ENCODE data around the gene TSPAN9.

TSPAN9 gene

GRCh38 chr12:3249081-3249800 lies 172.1 kb downstream of the TSPAN9 start:
- FAIRE-seq (no peak), DNase-seq (ENCODE audit: insufficient read length, low spot score) (no peak)
- no peak for TF ChIP-seq POLR2A (IDR thresholded peaks at IDR 0.05; ENCODE audit: low read depth, low read length)

GRCh38 chr12:3250034-3250433 lies 172.9 kb downstream of the TSPAN9 start:
- FAIRE-seq (no peak), DNase-seq (ENCODE audit: insufficient read length, low spot score) (no peak)

GRCh38 chr12:3250576-3250975 lies 173.4 kb downstream of the TSPAN9 start:
- no peak for TF ChIP-seq POLR2A (IDR thresholded peaks at IDR 0.05; ENCODE audit: low read depth, low read length)
- DNase-seq (ENCODE audit: insufficient read length, low spot score): no peak
- no peak for FAIRE-seq

More at GRCh38 chr12:3250034-3250433, 172.9 kb downstream of the TSPAN9 start:
- no peak for TF ChIP-seq POLR2A (IDR thresholded peaks at IDR 0.05; ENCODE audit: low read depth, low read length)

GRCh38 chr12:3251067-3251466 lies 173.9 kb downstream of the TSPAN9 start:
- FAIRE-seq (no peak), DNase-seq (ENCODE audit: insufficient read length, low spot score) (no peak)
- TF ChIP-seq POLR2A (IDR thresholded peaks at IDR 0.05; ENCODE audit: low read depth, low read length): no peak

- TF ChIP-seq POLR2A (IDR thresholded peaks at IDR 0.05; ENCODE audit: low read depth, low read length): no peak
- DNase-seq (ENCODE audit: insufficient read length, low spot score): no peak
- FAIRE-seq: no peak
Observed at GRCh38 chr12:3251691-3252090, 174.5 kb downstream of the TSPAN9 start.

- no peak for TF ChIP-seq POLR2A (IDR thresholded peaks at IDR 0.05; ENCODE audit: low read depth, low read length)
- FAIRE-seq (no peak), DNase-seq (ENCODE audit: insufficient read length, low spot score) (no peak)
Observed at GRCh38 chr12:3252450-3252891, 175.3 kb downstream of the TSPAN9 start.

- DNase-seq (ENCODE audit: insufficient read length, low spot score): no peak
- TF ChIP-seq POLR2A (IDR thresholded peaks at IDR 0.05; ENCODE audit: low read depth, low read length): no peak
- FAIRE-seq: no peak
Observed at GRCh38 chr12:3253682-3254275, 176.6 kb downstream of the TSPAN9 start.

GRCh38 chr12:3255057-3255456 lies 177.9 kb downstream of the TSPAN9 start:
- FAIRE-seq (no peak), DNase-seq (ENCODE audit: insufficient read length, low spot score) (no peak)
- no peak for TF ChIP-seq POLR2A (IDR thresholded peaks at IDR 0.05; ENCODE audit: low read depth, low read length)

- FAIRE-seq (no peak), DNase-seq (ENCODE audit: insufficient read length, low spot score) (no peak)
- no peak for TF ChIP-seq POLR2A (IDR thresholded peaks at IDR 0.05; ENCODE audit: low read depth, low read length)
Observed at GRCh38 chr12:3256103-3256631, 179.0 kb downstream of the TSPAN9 start.

GRCh38 chr12:3257411-3257810 lies 180.2 kb downstream of the TSPAN9 start:
- TF ChIP-seq POLR2A (IDR thresholded peaks at IDR 0.05; ENCODE audit: low read depth, low read length): no peak
- FAIRE-seq (no peak), DNase-seq (ENCODE audit: insufficient read length, low spot score) (no peak)

GRCh38 chr12:3259973-3260372 lies 182.8 kb downstream of the TSPAN9 start:
- FAIRE-seq (no peak), DNase-seq (ENCODE audit: insufficient read length, low spot score) (no peak)
- no peak for TF ChIP-seq POLR2A (IDR thresholded peaks at IDR 0.05; ENCODE audit: low read depth, low read length)

GRCh38 chr12:3261782-3262359 lies 184.7 kb downstream of the TSPAN9 start:
- no peak for TF ChIP-seq POLR2A (IDR thresholded peaks at IDR 0.05; ENCODE audit: low read depth, low read length)
- DNase-seq (ENCODE audit: insufficient read length, low spot score): no peak
- no peak for FAIRE-seq

GRCh38 chr12:3262470-3262869 lies 185.3 kb downstream of the TSPAN9 start:
- no peak for FAIRE-seq
- no peak for DNase-seq (ENCODE audit: insufficient read length, low spot score)
- no peak for TF ChIP-seq POLR2A (IDR thresholded peaks at IDR 0.05; ENCODE audit: low read depth, low read length)

- no peak for DNase-seq (ENCODE audit: insufficient read length, low spot score)
- no peak for TF ChIP-seq POLR2A (IDR thresholded peaks at IDR 0.05; ENCODE audit: low read depth, low read length)
- no peak for FAIRE-seq
Observed at GRCh38 chr12:3263282-3263681, 186.1 kb downstream of the TSPAN9 start.

Measured in H54 (cell line).